Measurements from ENCODE around the gene TH. TPM values are rescaled to one million over a fixed set of nuclear protein-coding genes. Genes with fewer than 3 reads are reported as not detected.

Gene TH
- polyA plus RNA-seq, 1 of the 3 experiments (the other 2 are of a cell fraction) = not detected

DNA sequence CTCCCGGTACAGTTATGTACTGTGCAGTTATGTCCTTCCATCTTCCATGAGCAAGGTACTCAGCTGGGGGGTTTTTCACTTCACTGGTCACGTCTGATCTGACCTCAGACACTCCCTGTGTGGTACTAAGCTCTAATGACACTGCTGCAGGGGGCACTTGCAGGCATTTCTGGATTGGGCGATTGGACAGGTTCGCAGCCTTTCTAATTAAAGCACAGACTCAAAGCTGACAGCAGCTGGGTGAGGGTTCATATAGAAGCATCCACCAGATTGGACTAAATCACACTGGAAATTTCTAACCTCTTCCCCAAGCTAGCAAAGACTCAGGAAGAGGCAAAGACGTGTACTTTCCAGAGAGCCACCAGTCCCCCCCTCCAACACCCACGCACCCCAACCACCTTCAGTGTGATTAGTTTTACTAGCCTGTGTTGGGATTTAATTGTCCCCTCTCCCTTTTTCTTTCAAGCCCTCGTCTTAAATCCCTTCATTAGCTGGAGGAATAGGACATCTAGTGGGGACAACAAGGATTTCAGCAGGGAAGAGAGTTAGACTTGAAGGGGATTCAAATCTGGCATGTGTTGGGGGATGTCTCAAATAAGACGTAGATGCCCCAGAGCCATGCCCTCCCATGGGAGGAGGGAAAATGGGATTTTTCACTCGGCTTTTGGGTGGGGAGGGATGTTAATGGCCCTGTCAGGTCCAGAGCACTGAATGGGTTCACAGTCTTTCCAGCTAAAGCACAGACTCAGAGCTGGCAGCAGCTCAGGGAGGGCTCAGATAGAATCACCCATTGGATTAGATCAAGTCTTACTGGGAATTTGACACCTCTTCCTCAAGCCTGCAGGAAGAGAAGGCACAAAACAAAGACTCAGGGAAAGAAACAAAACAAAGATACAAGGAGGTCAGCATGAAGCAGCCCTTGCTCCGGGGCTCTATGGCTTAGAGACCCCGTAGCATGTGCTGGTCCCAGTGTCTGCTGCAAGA, 21.5 kb downstream of the TH start:
- TF ChIP-seq, protein P1, sequence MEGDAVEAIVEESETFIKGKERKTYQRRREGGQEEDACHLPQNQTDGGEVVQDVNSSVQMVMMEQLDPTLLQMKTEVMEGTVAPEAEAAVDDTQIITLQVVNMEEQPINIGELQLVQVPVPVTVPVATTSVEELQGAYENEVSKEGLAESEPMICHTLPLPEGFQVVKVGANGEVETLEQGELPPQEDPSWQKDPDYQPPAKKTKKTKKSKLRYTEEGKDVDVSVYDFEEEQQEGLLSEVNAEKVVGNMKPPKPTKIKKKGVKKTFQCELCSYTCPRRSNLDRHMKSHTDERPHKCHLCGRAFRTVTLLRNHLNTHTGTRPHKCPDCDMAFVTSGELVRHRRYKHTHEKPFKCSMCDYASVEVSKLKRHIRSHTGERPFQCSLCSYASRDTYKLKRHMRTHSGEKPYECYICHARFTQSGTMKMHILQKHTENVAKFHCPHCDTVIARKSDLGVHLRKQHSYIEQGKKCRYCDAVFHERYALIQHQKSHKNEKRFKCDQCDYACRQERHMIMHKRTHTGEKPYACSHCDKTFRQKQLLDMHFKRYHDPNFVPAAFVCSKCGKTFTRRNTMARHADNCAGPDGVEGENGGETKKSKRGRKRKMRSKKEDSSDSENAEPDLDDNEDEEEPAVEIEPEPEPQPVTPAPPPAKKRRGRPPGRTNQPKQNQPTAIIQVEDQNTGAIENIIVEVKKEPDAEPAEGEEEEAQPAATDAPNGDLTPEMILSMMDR (IDR thresholded peaks at IDR 0.05) = peak; percentile 53
- TF ChIP-seq FOXM1 (IDR thresholded peaks at IDR 0.05; ENCODE audit: low read depth) (no peak), RAD21 (IDR thresholded peaks at IDR 0.05; ENCODE audit: low read length) (peak; percentile 89), SMC3 (IDR thresholded peaks at IDR 0.05; ENCODE audit: low read depth, low read length) (peak; percentile 61)
- peak; percentile 76 for DNase-seq
- no peak overlapping the region for H3K9ac ChIP-seq
- no peaks in the 10 kb centered on the region for H3K79me2 ChIP-seq (ENCODE audit: insufficient read depth)
- 0 out of 2 replicates have a peak, but pooled peaks cover 3% of the 10 kb centered on the region for H4K20me1 ChIP-seq (ENCODE audit: insufficient read depth)
- H3K36me3 ChIP-seq (replicated peaks in 1 of 2; ENCODE audit: control insufficient read depth in 1 of 2, insufficient read depth in 2 of 2, low read length in 1 of 2) = no peaks in the 10 kb centered on the region
- CTCF ChIA-PET = interaction anchor here (0.6 to 25.3 kb wide), 72 partner anchors 9 to 604 kb away, joined by 3 to 1098 read pairs (median 7); partner anchors contain the start of genes CTSD, IGF2, INS and LSP1
- H3K9me3 ChIP-seq = no peaks in the 10 kb centered on the region
- 18% methylated on average over 11 of the region's 11 CpGs for WGBS (ENCODE audit: low lambda C conversion rate)
- H3K27ac ChIP-seq (ENCODE audit: low read depth in 2 of 2, low read length in 1 of 2) = no peak overlapping the region
- POLR2A ChIA-PET = interaction anchor here (0.6 to 2.2 kb wide), 8 partner anchors 8 to 497 kb away, joined by 3 to 11 read pairs (median 4); no protein-coding TSS in a partner anchor
- no peak overlapping the region for H3K4me2 ChIP-seq
- H3K4me1 ChIP-seq (ENCODE audit: control insufficient read depth in 1 of 2, insufficient read depth in 2 of 2, low read depth in 1 of 2, low read length in 1 of 2) = peaks cover 0 to 19% of the 10 kb centered on the region in 2 experiments; a peak in 1 of 4 replicates
- H3F3A ChIP-seq (replicated peaks; ENCODE audit: insufficient read depth) = no peaks in the 10 kb centered on the region
- peaks cover 42% of the 10 kb centered on the region for H3K27me3 ChIP-seq (ENCODE audit: insufficient read depth)
- H3K4me3 ChIP-seq (ENCODE audit: low read depth in 2 of 2, low read length in 1 of 2) = no peak overlapping the region; a peak in 1 of 4 replicates
- H3K9me2 ChIP-seq = no peaks in the 10 kb centered on the region
- no peak overlapping the region for H2AFZ ChIP-seq (ENCODE audit: low read depth)

DNA sequence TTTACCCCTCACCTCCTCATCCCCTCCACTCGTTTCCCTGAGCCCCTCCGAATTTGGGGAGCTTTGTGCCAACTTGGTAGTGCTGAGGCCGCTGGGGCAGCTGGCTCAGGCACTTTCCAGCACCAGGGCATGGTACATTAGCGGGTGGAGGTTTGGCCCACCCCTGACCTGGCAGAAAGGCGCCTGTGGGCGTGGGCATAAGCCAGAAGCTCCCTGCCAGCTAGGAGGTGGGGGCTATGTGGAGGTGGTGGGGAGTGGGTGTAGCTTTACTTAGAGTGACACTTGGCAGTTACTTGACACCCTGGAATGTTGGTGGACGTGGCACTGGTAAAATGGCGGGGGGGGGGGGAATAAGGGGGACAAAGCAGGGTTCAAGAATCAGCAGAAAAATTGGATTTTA, 22.2 kb downstream of the TH start:
- DNase-seq = no peak
- Histone ChIP-seq H3F3A (replicated peaks; ENCODE audit: insufficient read depth) (no peaks in the 10 kb centered on the region), H3K27me3 (ENCODE audit: insufficient read depth) (peaks cover 47% of the 10 kb centered on the region), H3K9ac (no peak overlapping the region), H3K4me2 (no peak overlapping the region), H3K79me2 (ENCODE audit: insufficient read depth) (no peaks in the 10 kb centered on the region), H4K20me1 (ENCODE audit: insufficient read depth) (0 out of 2 replicates have a peak, but pooled peaks cover 3% of the 10 kb centered on the region), H3K27ac (ENCODE audit: low read depth in 2 of 2, low read length in 1 of 2) (no peak overlapping the region), H2AFZ (ENCODE audit: low read depth) (no peak overlapping the region), H3K9me2 (no peaks in the 10 kb centered on the region), H3K4me1 (ENCODE audit: control insufficient read depth in 1 of 2, insufficient read depth in 2 of 2, low read depth in 1 of 2, low read length in 1 of 2) (peaks cover 0 to 19% of the 10 kb centered on the region in 2 experiments; a peak in 1 of 4 replicates), H3K36me3 (replicated peaks in 1 of 2; ENCODE audit: control insufficient read depth in 1 of 2, insufficient read depth in 2 of 2, low read length in 1 of 2) (no peaks in the 10 kb centered on the region), H3K4me3 (ENCODE audit: low read depth in 2 of 2, low read length in 1 of 2) (no peak overlapping the region), H3K9me3 (no peaks in the 10 kb centered on the region)
- ChIA-PET CTCF (interaction anchor here (0.7 to 25.3 kb wide), 46 partner anchors 8 to 603 kb away, joined by 3 to 1098 read pairs (median 11); partner anchors contain the start of genes IGF2, INS, LSP1 and MRPL23), POLR2A (interaction anchor here (0.9 to 1.1 kb wide), 3 partner anchors 12 to 267 kb away, joined by 3 to 4 read pairs (median 3); no protein-coding TSS in a partner anchor)
- 31% methylated on average over 8 of the region's 8 CpGs for WGBS (ENCODE audit: low lambda C conversion rate)
- TF ChIP-seq TEAD4 (IDR thresholded peaks at IDR 0.05; ENCODE audit: borderline replicate concordance, insufficient read depth) (no peak), NRF1 (IDR thresholded peaks at IDR 0.05; ENCODE audit: low read depth, low read length) (no peak), SIN3A (IDR thresholded peaks at IDR 0.05; ENCODE audit: borderline replicate concordance, low read depth, low read length) (no peak), MEF2A (IDR thresholded peaks at IDR 0.05; ENCODE audit: borderline replicate concordance, low read depth) (no peak), RAD21 (IDR thresholded peaks at IDR 0.05; ENCODE audit: low read length) (no peak), EZH2phosphoT487 (IDR thresholded peaks at IDR 0.05; ENCODE audit: borderline replicate concordance, low read depth) (no peak), JUND (IDR thresholded peaks at IDR 0.05) (no peak), TCF12 (IDR thresholded peaks at IDR 0.05) (no peak), GABPA (IDR thresholded peaks at IDR 0.05; ENCODE audit: low read depth) (no peak)
- TF ChIP-seq, protein P1 (IDR thresholded peaks at IDR 0.05) = no peak
- TF ChIP-seq, protein P2, sequence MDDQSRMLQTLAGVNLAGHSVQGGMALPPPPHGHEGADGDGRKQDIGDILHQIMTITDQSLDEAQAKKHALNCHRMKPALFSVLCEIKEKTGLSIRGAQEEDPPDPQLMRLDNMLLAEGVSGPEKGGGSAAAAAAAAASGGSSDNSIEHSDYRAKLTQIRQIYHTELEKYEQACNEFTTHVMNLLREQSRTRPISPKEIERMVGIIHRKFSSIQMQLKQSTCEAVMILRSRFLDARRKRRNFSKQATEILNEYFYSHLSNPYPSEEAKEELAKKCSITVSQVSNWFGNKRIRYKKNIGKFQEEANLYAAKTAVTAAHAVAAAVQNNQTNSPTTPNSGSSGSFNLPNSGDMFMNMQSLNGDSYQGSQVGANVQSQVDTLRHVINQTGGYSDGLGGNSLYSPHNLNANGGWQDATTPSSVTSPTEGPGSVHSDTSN (IDR thresholded peaks at IDR 0.05) = no peak
